ENCODE measurements around the gene PCDHAC2.

Gene PCDHAC2

DNA sequence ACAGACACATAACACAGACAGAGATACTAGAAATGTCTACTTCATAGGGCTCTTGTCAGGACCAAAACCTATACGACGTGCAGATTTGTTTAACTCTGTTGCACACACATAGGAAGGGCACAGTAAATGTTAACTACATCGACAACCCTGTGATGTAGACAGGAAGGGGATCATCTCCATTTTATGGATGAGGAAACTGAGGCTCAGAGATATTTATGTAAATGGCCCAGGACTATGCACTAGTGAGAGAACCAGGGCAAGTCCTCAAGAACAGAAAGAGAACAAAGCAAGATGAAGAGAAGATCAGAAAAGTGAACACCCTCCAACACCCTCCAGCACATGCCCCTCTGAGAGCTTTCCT is 36.3 kb downstream of the PCDHAC2 start:
- CTCF ChIA-PET = interaction anchor here (0.6 to 1.0 kb wide), 2 partner anchors 76 to 195 kb away, joined by 3 read pairs; partner anchors contain the start of gene PCDHAC1
- peak overlapping the region; percentile 98 for H3K27ac ChIP-seq
- TF ChIP-seq, protein P1, sequence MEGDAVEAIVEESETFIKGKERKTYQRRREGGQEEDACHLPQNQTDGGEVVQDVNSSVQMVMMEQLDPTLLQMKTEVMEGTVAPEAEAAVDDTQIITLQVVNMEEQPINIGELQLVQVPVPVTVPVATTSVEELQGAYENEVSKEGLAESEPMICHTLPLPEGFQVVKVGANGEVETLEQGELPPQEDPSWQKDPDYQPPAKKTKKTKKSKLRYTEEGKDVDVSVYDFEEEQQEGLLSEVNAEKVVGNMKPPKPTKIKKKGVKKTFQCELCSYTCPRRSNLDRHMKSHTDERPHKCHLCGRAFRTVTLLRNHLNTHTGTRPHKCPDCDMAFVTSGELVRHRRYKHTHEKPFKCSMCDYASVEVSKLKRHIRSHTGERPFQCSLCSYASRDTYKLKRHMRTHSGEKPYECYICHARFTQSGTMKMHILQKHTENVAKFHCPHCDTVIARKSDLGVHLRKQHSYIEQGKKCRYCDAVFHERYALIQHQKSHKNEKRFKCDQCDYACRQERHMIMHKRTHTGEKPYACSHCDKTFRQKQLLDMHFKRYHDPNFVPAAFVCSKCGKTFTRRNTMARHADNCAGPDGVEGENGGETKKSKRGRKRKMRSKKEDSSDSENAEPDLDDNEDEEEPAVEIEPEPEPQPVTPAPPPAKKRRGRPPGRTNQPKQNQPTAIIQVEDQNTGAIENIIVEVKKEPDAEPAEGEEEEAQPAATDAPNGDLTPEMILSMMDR (conservative IDR thresholded peaks at IDR 0.05; ENCODE audit: low read depth) = no peak
- DNase-seq (ENCODE audit: low spot score) = no peak
- POLR2A ChIA-PET (ENCODE audit: low non-redundant PET) = no interaction called here

DNA sequence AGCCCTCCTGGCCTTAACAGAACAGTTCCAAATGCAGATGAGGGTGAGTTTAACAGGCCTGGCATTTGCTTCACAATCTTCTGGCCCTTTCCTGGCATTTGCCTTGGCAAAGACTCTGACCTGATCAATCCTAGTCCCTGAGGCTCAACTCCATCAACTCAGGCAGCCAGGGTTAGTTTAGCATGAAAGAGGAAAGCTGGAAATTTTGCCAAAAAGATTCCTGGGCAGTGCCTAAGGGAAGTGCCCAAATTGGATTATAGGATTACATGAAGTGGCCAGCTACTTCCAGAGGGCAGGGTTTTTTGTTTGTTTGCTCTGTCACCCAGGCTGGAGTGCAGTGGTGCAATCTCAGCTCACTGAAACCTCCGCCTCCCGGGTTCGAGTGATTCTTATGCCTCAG is 36.8 kb downstream of the PCDHAC2 start:
- ChIA-PET CTCF (interaction anchor here (0.6 kb wide), 1 partner anchor 195 kb away, joined by 3 read pairs; no protein-coding TSS in a partner anchor), POLR2A (ENCODE audit: low non-redundant PET) (no interaction called here)
- peak overlapping the region; percentile 71 for H3K27ac ChIP-seq
- TF ChIP-seq, protein P1 (conservative IDR thresholded peaks at IDR 0.05; ENCODE audit: low read depth) = no peak
- DNase-seq (ENCODE audit: low spot score) = no peak

- TF ChIP-seq, protein P1 (conservative IDR thresholded peaks at IDR 0.05; ENCODE audit: low read depth) = no peak
- ChIA-PET CTCF (interaction anchor here (0.6 to 1.5 kb wide), 6 partner anchors 23 to 135 kb away, joined by 3 to 12 read pairs (median 3); partner anchors contain the start of gene PCDHAC1), POLR2A (ENCODE audit: low non-redundant PET) (no interaction called here)
Measured at GRCh38 chr5:141003791-141004611, 37.7 kb downstream of the PCDHAC2 start.

GRCh38 chr5:141007791-141008190 is 41.5 kb downstream of the PCDHAC2 start:
- POLR2A ChIA-PET (ENCODE audit: low non-redundant PET) = no interaction called here
- no peak for DNase-seq (ENCODE audit: low spot score)
- TF ChIP-seq, protein P1 (conservative IDR thresholded peaks at IDR 0.05; ENCODE audit: low read depth) = no peak
- CTCF ChIA-PET = interaction anchor here (0.5 to 0.6 kb wide), 3 partner anchors 282 to 741 kb away, joined by 3 read pairs; no protein-coding TSS in a partner anchor
- H3K27ac ChIP-seq = no peak overlapping the region

More at GRCh38 chr5:141003791-141004611, 37.7 kb downstream of the PCDHAC2 start:
- peak; percentile 98 for DNase-seq (ENCODE audit: low spot score)
- peak overlapping the region; percentile 71 for H3K27ac ChIP-seq

DNA sequence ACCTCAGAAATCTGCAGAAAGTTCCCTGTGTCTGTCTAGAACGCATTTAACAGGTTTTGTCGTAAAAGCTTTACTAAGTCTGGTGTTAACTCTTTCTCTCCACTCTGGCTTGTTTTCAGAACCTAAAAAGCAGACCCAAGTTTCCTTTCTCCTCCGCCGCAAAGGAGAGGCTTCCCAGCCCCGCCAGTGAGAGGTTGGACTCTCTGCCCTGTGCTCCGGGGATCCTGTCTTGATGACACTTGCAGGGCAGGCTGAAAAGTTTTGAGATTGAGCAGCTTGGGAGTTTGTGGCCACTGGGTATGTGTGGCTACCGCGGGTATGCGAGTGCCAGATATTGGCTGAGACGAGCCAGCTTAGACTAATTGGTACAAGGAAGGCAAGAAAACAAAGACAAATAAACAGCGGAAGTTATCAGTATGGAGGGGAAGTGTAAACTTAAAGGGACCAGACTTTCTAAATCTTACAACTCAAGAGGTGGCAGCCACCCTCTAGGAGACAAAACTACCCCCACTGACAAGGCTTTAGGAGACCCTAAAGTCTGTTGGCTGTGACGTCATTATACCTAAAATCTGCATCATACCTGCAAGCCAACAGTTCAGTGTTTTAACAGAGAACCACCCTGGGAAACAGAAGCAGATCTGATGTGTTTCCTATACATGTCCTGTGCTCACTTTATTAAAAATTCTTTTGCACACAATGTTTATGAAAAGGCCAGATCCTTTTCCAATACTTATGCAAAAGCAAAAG is 43.9 kb downstream of the PCDHAC2 start:
- ChIA-PET POLR2A (ENCODE audit: low non-redundant PET) (no interaction called here), CTCF (interaction anchor here (0.7 to 1.4 kb wide), 2 partner anchors 52 to 84 kb away, joined by 3 to 5 read pairs; no protein-coding TSS in a partner anchor)
- no peak overlapping the region for H3K27ac ChIP-seq
- TF ChIP-seq, protein P1 (conservative IDR thresholded peaks at IDR 0.05; ENCODE audit: low read depth) = no peak
- DNase-seq (ENCODE audit: low spot score) = no peak

GRCh38 chr5:141017943-141018342 is 51.7 kb downstream of the PCDHAC2 start:
- POLR2A ChIA-PET (ENCODE audit: low non-redundant PET) = no interaction called here
- H3K27ac ChIP-seq = no peak overlapping the region
- TF ChIP-seq, protein P1 (conservative IDR thresholded peaks at IDR 0.05; ENCODE audit: low read depth) = no peak
- CTCF ChIA-PET = interaction anchor here (0.6 to 1.2 kb wide), 3 partner anchors 12 to 41 kb away, joined by 3 read pairs; no protein-coding TSS in a partner anchor
- no peak for DNase-seq (ENCODE audit: low spot score)

Data from RWPE1 (cell line).